HG03432 (cell line): ENCODE measurements around the gene TNNT1.
"Not testable (repeated sequence)": the region's sequence is repeated elsewhere in the genome, so short reads cannot be mapped to it uniquely, and the experiment has no call there.

ENCODE experiments used
- ATAC-seq: cut with Tn5 transposase; IDR thresholded peaks from one replicate; pipeline ENCODE4 v1.9.1; 2021; ENCODE audit warnings: mild to moderate bottlenecking, moderate library complexity; ENCODE audit not compliant: unreplicated experiment

TNNT1 gene, protein sequence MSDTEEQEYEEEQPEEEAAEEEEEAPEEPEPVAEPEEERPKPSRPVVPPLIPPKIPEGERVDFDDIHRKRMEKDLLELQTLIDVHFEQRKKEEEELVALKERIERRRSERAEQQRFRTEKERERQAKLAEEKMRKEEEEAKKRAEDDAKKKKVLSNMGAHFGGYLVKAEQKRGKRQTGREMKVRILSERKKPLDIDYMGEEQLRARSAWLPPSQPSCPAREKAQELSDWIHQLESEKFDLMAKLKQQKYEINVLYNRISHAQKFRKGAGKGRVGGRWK

DNA sequence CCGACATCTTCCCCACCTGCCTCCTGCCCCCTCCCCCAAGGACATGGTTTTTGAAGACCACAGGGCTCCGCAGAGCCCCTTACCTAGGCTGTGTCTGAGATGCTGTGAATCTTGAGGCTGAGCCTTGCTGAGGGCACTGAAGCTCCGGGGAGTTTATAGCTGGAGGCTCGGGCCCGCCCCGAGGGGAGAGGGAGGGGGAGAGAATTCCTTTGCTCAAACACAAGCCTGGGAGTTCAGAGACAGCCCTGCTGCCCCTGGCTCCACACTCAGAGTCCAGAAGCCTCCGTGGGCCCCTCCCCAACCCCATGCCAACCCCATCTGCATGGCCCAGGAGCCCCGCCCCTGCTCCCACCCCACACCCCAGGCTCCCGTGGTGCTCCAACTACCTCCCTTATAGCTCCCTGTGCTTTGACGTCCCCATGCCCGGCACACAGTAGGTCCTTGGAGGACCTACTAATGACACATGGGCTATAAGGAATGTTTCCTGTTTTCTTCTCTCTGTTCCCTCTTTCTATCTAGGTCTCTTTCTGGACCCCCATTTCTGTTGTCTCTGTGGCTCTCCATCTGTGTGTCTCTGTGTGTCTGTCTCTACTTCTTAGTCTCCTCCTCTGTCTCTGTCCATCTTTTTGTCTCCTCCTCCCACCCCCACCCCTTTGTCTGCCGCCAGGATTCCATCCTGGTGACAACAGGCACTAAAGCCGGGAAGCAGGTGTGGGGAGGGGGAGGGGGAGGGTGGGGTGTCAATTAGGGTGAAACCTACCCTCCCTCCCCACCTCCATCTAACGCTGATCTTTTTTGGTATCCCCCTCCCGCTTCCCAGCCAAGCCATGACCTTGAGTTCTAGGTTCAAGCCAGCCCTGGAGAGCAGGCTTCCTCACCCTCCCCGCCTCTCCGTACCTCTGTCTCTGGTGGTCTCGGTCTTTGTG lies at the start of gene TNNT1:
TSS of gene TNNT1 (minus strand) at position 129 of the 926 bp plus-strand sequence. CDS start 2,049 bp downstream, outside the sequence.
- no peak for ATAC-seq

DNA sequence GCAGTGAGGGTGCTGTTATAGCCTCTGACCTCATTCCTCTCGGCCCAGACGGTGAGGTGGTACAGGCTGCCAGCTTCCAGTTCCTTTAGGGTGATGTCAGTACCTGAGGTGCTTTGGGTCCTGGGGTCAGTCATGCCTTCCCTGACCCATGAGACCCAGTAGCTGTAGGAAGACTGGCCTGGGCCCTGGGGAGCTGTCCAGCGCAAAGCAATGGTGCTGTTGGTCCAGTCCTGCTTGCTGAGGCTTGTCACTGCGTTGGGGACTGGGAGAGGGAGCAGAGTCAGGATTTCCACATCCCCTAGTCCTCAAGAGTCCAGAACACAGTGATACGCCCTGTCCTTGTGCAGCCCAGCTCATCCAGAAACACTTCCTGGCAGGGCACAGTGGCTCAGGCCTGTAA lies 49.6 kb upstream of the TNNT1 start:
- ATAC-seq = no peak

- ATAC-seq = no peak
Measured at GRCh38 chr19:55197528-55197927, 48.5 kb upstream of the TNNT1 start.

GRCh38 chr19:55196803-55197202 lies 47.8 kb upstream of the TNNT1 start:
- no peak for ATAC-seq

- ATAC-seq = no peak
Measured at GRCh38 chr19:55193481-55193880, 44.5 kb upstream of the TNNT1 start.

- ATAC-seq = no peak
Measured at GRCh38 chr19:55189403-55189835, 40.4 kb upstream of the TNNT1 start.

DNA sequence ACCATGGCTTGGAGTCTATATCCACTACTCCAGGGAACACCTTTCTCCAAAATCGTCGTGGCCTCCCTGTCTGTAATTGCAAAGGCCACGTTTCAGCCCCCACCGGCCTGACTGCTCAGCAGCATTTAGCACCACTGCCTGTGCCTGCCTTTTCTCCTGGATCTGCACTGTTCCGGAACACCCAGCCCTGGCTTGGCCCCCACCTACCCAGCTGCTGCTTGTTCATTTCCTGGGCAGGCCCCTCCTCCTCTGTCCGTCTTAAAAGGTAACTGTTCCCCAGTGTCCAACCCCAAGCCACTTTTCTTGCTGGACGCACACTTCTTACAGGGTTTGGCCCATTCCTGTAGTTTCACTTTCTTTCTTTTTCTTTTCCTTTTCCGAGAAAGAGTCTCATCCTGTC lies 39.6 kb upstream of the TNNT1 start:
- ATAC-seq = no peak

- no peak for ATAC-seq
Measured at GRCh38 chr19:55186080-55186479, 37.1 kb upstream of the TNNT1 start.

GRCh38 chr19:55181740-55182139 lies 32.7 kb upstream of the TNNT1 start:
- ATAC-seq = no peak

- ATAC-seq = peak; percentile 5
Measured at GRCh38 chr19:55179606-55180484, 30.8 kb upstream of the TNNT1 start, which contains the start of gene SYT5. TSS of gene SYT5 (minus strand) at chr19:55180289. CDS start at chr19:55179041, 1,248 bp downstream.

- peak; percentile 86 for ATAC-seq
Measured at GRCh38 chr19:55178781-55179599, 30.0 kb upstream of the TNNT1 start.

DNA sequence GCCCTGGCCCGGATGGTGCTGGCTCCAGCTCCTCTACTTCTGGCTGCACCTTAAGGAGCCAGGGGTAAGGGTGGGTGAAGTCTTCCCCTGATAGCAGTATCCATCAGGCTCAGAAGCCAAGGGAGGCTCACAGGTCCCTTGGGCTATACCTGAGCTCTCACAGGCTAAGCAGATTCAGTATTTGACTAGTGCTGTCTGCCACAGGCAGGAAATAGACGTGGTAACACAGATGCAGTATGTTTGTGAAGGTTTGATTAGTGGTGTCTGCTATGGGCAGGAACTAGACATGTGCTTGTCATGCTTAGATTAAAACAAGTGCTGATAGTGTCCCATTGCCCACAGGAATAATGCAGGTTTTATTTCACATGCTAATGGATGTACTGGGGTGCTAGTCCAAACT lies 27.1 kb upstream of the TNNT1 start:
- ATAC-seq = no peak

DNA sequence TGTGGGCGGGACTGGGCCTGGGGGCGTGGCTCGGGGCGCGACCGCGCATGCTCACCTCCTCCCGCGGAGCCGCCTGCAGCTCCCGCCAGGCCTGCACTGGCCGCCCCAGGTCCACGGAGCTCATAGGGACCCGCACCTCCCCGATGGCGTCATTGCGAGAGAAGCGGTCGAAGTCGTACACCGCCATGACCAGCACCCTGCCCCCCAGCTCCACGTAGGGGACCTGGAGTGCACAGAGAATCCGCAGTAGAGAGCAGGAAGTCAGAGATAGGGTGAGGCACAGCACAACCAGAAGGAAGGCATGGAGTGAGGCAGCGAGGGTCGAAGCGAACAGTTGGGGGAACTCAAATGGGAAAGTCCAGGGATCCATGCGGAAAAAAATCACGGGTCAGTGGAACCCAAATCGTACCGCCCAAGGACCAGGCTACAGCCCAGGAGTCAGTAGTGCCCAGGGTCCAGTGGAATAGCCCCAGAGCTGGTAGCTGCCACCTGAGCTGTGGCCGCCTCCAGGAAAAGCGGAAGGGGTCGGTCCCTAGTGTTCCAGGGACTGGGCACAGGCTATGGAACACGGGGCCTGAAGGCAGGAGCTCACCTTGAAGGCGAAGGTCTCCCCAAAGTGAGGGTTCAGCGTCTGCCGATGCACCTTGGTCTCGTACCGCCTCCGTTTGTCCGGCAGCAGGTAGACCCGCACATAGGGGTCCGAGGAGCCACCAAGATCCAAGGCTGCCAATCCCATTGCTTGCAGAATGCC lies 26.3 kb upstream of the TNNT1 start:
- ATAC-seq = no peak

DNA sequence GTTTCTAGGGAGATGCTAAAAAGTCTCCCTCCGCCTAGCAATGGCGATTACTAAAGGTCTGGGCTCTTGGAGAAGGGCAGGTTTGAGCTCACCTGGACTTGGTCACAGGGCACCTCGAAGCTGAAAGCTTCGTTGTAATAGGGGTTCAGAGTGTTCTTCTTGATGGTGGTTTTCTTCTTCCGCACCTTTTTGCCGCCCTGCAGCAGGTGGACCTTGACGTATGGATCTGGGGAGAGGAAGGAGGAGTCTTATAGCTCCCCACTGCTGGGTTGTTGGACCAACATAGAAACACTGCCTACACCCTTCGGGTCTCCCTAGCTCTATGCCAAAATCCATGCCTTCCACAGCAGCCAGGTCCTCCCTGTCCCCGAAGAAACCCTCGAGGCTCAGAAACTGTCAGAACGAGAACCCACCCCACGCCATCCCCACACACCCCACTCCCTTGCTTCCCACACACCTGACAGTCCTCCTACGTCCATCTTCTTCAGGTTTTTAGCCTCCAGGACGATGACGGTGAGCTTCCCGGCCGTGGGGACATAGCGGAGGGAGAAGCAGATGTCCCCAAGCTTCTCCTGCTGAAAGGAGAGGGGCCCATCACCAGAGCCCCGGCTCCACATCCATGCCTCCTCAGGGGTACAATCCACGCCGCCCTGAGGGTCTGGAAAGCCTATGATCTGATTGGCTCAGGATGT lies 25.6 kb upstream of the TNNT1 start:
- no peak for ATAC-seq

- ATAC-seq = no peak
Measured at GRCh38 chr19:55173714-55174409, 24.9 kb upstream of the TNNT1 start.

GRCh38 chr19:55173186-55173713 lies 24.2 kb upstream of the TNNT1 start:
- no peak for ATAC-seq

DNA sequence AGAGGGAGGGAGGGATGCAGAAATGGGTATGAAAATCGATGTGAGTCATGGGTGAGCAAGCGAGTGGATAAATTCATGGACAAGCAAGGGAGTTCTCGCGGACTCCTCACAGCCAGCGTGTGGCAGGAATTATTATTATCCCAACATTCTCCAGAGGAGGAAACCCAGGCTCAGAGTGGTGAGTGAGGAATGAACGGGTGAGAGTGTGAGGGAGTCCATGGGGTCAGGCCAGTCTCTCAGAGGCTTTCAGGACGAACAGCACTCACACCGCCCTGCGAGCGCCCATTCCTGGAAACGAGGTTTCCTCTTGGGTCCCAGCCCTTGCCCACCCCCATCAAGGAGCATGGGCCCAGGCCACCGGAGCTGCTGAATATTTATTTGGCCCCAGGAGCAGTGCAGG lies 23.7 kb upstream of the TNNT1 start:
- ATAC-seq = no peak

DNA sequence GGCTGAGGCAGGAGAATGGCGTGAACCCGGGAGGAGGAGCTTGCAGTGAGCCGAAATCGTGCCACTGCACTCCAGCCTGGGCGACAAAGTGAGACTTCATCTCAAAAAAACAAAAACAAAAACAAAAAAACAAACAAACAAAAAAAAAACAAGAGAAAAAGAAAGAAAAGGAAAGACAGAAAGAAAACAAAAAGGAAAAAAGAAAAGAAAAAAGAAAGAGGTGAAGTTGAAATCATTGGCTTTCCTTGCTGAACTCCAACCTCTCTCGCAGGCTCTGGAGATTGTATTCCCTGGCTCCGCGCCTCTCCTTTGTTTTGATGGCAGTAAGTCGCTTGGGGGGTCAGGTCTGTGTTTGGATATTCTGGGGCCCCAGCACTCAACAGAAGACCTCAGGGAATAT lies 23.3 kb upstream of the TNNT1 start:
- ATAC-seq = not testable (repeated sequence)
